ENCODE results near the gene KLC1. TPM values are rescaled to one million over a fixed set of nuclear protein-coding genes. Genes with fewer than 3 reads are reported as not detected.

The KLC1 gene
- total and polyA plus RNA-seq, 2 of the 13 experiments (the other 11 are each of a cell fraction or from before 2014, with no cell fraction given) = 53.2 to 63.5 TPM

- FAIRE-seq = no peak
- CTCF ChIA-PET (ENCODE audit: low intra/inter-chr PET ratio, low total read pairs) = no interaction called here
- TF ChIP-seq TRAFD1 (CRISPR knock-in tag; IDR thresholded peaks at IDR 0.05; ENCODE audit: borderline replicate concordance) (no peak), ARID2 (CRISPR knock-in tag; IDR thresholded peaks at IDR 0.05; ENCODE audit: borderline replicate concordance) (no peak), ZSCAN9 (CRISPR knock-in tag; IDR thresholded peaks at IDR 0.05; ENCODE audit: borderline replicate concordance) (no peak), PBX3 (CRISPR knock-in tag; IDR thresholded peaks at IDR 0.05; ENCODE audit: borderline replicate concordance) (no peak), KMT2A (CRISPR knock-in tag; IDR thresholded peaks at IDR 0.05) (no peak), CEBPB (IDR thresholded peaks at IDR 0.05; ENCODE audit: borderline replicate concordance, low read depth, low read length) (no peak), ZNF747 (CRISPR knock-in tag; IDR thresholded peaks at IDR 0.05; ENCODE audit: borderline replicate concordance) (no peak), NFYB (CRISPR knock-in tag; IDR thresholded peaks at IDR 0.05) (no peak), ZNF512B (CRISPR knock-in tag; IDR thresholded peaks at IDR 0.05; ENCODE audit: borderline replicate concordance) (no peak), CHD4 (IDR thresholded peaks at IDR 0.05; ENCODE audit: borderline replicate concordance, low read length) (no peak), ZNF574 (CRISPR knock-in tag; IDR thresholded peaks at IDR 0.05) (no peak)
- TF ChIP-seq, protein P1, sequence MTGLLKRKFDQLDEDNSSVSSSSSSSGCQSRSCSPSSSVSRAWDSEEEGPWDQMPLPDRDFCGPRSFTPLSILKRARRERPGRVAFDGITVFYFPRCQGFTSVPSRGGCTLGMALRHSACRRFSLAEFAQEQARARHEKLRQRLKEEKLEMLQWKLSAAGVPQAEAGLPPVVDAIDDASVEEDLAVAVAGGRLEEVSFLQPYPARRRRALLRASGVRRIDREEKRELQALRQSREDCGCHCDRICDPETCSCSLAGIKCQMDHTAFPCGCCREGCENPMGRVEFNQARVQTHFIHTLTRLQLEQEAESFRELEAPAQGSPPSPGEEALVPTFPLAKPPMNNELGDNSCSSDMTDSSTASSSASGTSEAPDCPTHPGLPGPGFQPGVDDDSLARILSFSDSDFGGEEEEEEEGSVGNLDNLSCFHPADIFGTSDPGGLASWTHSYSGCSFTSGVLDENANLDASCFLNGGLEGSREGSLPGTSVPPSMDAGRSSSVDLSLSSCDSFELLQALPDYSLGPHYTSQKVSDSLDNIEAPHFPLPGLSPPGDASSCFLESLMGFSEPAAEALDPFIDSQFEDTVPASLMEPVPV (CRISPR knock-in tag; IDR thresholded peaks at IDR 0.05) = no peak
Measured at GRCh38 chr14:103685276-103686211, 56.5 kb downstream of the KLC1 start.

More at GRCh38 chr14:103685276-103686211, 56.5 kb downstream of the KLC1 start:
- Histone ChIP-seq H3K4me1 (ENCODE audit: insufficient read depth, low read length) (no peaks in the 10 kb centered on the region), H3K36me3 (replicated peaks in 1 of 2; ENCODE audit: control insufficient read depth in 1 of 2, insufficient read depth in 2 of 2, low read length in 2 of 2) (peaks cover 19 to 73% of the 10 kb centered on the region in 2 experiments), H3K79me2 (ENCODE audit: insufficient read depth, low read length) (no peaks in the 10 kb centered on the region), H3K4me3 (replicated peaks in 1 of 3; ENCODE audit: insufficient read depth in 1 of 3, low read depth in 2 of 3, low read length in 3 of 3) (no peak overlapping the region), H3K9ac (ENCODE audit: insufficient read depth, low read depth, low read length) (no peak overlapping the region), H3K9me3 (ENCODE audit: low read length) (no peaks in the 10 kb centered on the region), H3K27me3 (ENCODE audit: control insufficient read depth in 1 of 2, insufficient read depth in 2 of 2, low read length in 2 of 2) (no peaks in the 10 kb centered on the region), H3K4me2 (ENCODE audit: low read depth, low read length) (no peak overlapping the region), H4K20me1 (ENCODE audit: insufficient read depth, low read length) (no peaks in the 10 kb centered on the region), H2AFZ (ENCODE audit: low read length) (no peak overlapping the region), H3K27ac (ENCODE audit: extremely low read length, insufficient read depth, low read length) (no peak overlapping the region)
- 97% methylated on average over 23 of the region's 23 CpGs for WGBS (ENCODE audit: low lambda C conversion rate)
- intact Hi-C loops (cut with micrococcal nuclease; ENCODE audit: unreplicated experiment) (no loop called here), in situ Hi-C loops (cut with HindIII; ENCODE audit: extremely low pct_ligation_motif_present, low pct_unique_long_range_greater_than_20kb) (no loop called here)
- POLR2A ChIA-PET = no interaction called here
- ATAC-seq (no peak), DNase-seq (ENCODE audit: low spot score) (no peak)
- no TSS peak for BruUV-seq (replicated peaks)

Measured in HepG2 (cell line).